ENCODE results near the gene SRGAP2B.
"Not testable (repeated sequence)": the region's sequence is repeated elsewhere in the genome, so short reads cannot be mapped to it uniquely, and the experiment has no call there.

DNA sequence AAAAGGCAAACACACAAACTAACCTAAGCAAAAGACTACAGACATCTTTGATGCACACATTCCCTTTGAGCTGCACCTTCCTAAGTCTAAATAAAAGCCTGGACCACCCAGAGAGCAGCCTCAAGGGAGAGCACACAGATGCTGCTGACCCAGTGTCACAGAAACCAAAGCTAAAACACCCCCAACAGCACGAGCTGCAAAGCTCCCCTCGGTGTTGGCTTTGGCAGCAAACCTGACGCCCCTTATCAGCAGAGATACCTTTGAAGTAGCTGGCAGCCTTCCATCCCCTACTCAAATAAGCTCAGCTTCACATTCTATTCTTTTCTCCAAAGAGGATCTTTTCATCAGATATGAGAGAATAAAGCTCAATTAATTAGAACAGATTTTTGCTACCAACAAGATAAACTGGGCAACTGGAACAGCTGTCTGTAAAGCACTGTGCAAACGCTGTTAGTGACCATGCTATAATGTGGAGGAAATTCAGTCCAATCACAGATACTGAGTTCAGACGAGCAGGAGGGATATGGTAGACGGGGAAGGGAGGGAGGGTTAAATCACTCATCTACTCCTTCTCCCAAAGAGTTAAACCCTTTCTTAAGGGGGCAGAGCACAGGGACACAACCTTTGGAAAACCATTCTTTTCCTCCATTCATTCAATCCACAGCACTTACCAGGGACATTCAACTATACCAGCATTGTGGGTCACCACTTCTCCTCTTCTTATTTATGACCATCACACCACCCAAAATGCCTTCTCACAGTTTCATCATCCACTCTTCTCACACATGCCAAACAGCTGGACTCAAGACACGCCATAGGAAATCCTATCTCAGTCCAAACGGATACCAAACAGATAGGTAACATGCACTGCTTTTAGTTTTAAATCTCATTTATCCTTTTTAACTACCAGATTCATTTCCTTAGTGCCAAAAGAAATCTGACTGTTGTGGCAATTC, 148.3 kb downstream of the SRGAP2B start:
- not testable (repeated sequence) for TF ChIP-seq POLR2A (IDR thresholded peaks at IDR 0.05; ENCODE audit: low read depth, low read length); FOS (IDR thresholded peaks at IDR 0.05; ENCODE audit: low read depth, low read length); SMC3 (IDR thresholded peaks at IDR 0.05; ENCODE audit: low read depth, low read length); RCOR1 (IDR thresholded peaks at IDR 0.05; ENCODE audit: insufficient replicate concordance, low read length); RAD21 (IDR thresholded peaks at IDR 0.05; ENCODE audit: low read length); CHD1 (IDR thresholded peaks at IDR 0.05; ENCODE audit: low read depth, low read length); RFX5 (IDR thresholded peaks at IDR 0.05; ENCODE audit: low read depth, low read length); MAFK (IDR thresholded peaks at IDR 0.05; ENCODE audit: low read depth, low read length); MXI1 (IDR thresholded peaks at IDR 0.05; ENCODE audit: borderline replicate concordance, low read depth, low read length); MAZ (IDR thresholded peaks at IDR 0.05; ENCODE audit: borderline replicate concordance, low read depth, low read length); NFE2L2 (IDR thresholded peaks at IDR 0.05; ENCODE audit: low read depth, low read length); CEBPB (IDR thresholded peaks at IDR 0.05; ENCODE audit: low read depth, low read length)
- TF ChIP-seq, protein P1, sequence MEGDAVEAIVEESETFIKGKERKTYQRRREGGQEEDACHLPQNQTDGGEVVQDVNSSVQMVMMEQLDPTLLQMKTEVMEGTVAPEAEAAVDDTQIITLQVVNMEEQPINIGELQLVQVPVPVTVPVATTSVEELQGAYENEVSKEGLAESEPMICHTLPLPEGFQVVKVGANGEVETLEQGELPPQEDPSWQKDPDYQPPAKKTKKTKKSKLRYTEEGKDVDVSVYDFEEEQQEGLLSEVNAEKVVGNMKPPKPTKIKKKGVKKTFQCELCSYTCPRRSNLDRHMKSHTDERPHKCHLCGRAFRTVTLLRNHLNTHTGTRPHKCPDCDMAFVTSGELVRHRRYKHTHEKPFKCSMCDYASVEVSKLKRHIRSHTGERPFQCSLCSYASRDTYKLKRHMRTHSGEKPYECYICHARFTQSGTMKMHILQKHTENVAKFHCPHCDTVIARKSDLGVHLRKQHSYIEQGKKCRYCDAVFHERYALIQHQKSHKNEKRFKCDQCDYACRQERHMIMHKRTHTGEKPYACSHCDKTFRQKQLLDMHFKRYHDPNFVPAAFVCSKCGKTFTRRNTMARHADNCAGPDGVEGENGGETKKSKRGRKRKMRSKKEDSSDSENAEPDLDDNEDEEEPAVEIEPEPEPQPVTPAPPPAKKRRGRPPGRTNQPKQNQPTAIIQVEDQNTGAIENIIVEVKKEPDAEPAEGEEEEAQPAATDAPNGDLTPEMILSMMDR (conservative IDR thresholded peaks at IDR 0.05; ENCODE audit: low read depth, low read length): not testable (repeated sequence)
- TF ChIP-seq, protein P2, sequence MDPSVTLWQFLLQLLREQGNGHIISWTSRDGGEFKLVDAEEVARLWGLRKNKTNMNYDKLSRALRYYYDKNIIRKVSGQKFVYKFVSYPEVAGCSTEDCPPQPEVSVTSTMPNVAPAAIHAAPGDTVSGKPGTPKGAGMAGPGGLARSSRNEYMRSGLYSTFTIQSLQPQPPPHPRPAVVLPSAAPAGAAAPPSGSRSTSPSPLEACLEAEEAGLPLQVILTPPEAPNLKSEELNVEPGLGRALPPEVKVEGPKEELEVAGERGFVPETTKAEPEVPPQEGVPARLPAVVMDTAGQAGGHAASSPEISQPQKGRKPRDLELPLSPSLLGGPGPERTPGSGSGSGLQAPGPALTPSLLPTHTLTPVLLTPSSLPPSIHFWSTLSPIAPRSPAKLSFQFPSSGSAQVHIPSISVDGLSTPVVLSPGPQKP (IDR thresholded peaks at IDR 0.05; ENCODE audit: borderline replicate concordance, low read depth, low read length): not testable (repeated sequence)
